HG03103 (cell line): Measurements from ENCODE around the gene SPDYE18.
"Not testable (repeated sequence)": the region's sequence is repeated elsewhere in the genome, so short reads cannot be mapped to it uniquely, and the experiment has no call there.

Experiments used
- ATAC-seq: cut with Tn5 transposase; IDR thresholded peaks from one replicate; pipeline ENCODE4 v1.9.1; 2021; ENCODE audit warnings: low read depth; ENCODE audit not compliant: unreplicated experiment

SPDYE18 gene

GRCh38 chr7:77006127-77007110 lies 55.9 kb downstream of the SPDYE18 start:
- ATAC-seq = not testable (repeated sequence)

DNA sequence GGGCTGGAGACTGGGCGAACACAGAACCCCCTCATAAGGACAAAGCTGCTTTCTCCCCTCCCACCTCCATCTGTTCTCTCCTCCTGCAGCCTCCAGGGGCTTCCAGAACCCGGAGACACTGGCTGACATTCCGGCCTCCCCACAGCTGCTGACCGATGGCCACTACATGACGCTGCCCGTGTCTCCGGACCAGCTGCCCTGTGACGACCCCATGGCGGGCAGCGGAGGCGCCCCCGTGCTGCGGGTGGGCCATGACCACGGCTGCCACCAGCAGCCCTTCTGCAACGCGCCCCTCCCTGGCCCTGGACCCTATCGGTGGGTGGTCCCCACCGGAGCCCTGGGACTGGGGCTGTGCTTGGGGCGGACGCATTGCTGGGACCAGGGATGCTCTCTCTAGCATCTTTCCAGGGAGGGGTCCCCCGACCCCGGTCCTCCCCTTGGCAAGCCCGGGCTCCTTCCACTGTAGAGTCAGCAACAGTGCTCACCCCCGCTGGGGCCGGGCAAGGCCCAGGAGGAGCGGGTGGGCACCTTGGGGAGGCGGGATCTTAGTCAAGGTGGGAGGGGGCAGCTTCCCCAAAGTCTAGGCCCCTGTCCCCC lies 56.8 kb downstream of the SPDYE18 start:
- not testable (repeated sequence) for ATAC-seq

DNA sequence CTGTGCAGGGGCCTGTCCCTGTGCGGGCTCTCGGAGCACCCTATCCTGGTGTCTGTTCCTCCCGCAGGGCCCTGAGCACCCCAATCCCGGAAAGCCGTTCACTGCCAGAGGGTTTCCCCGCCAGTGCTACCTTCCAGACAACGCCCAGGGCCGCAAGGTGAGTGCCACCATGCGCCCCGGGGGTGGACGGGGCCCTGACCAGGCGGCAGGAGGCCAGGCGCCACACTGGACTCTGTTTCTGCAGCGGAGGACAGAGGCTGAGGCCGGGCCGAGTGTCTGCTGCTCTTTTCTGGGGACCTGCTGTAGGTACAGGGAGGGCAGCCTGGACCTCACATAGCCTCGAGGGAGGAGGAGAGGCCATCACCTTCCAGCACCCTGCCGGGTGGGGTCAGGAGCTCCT lies 58.2 kb downstream of the SPDYE18 start:
- not testable (repeated sequence) for ATAC-seq

GRCh38 chr7:77003241-77003640 lies 59.1 kb downstream of the SPDYE18 start:
- not testable (repeated sequence) for ATAC-seq

DNA sequence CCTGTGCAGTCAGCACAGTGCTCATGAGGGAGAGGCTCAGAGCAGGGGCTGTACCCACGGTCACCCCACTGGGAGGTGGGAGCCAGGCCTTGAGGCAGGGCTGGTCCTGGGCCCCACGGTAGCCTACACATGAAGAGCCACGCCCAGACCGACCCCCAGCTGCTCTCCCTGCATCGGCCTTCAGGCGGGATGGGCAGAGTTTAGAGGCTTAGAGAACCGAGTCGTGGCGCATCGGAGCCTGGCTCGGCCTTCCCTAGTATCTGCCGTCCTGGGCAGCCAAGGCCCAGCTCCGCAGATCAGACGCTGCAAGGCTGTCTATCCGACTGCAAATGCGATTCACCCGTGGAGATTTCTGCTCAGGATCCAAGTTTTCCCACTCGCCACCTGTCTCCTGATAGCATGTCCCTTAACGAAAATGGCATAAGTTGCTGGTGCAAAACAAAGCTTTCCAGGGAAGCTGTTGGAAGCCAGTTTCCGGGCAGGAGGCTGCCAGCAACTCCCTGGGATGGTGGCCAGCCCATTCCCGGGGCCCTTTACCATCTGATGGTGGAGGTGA lies 59.6 kb downstream of the SPDYE18 start:
- not testable (repeated sequence) for ATAC-seq

DNA sequence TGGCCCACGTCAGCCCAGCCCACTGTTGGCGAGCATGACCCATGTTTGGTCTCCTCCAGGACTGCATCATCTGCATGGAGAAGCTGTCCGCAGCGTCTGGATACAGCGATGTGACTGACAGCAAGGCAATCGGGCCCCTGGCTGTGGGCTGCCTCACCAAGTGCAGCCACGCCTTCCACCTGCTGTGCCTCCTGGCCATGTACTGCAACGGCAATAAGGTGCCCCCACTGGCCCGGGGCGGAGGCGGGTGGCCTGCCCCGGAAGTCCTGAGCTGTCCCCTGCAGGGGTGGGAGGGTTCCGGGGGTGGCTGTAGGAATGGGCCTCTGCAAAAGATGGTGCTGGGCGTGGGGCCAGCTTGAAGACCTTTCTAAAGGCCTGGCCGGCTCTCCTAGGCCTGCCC lies 60.3 kb downstream of the SPDYE18 start:
- not testable (repeated sequence) for ATAC-seq
